Measurements from ENCODE around the gene DOCK1.
A peak's percentile ranks its signal among the peaks of the same experiment; 100 is the strongest.

Gene DOCK1

GRCh38 chr10:127414024-127414423 is 508.8 kb downstream of the DOCK1 start:
- no peak for DNase-seq

DNA sequence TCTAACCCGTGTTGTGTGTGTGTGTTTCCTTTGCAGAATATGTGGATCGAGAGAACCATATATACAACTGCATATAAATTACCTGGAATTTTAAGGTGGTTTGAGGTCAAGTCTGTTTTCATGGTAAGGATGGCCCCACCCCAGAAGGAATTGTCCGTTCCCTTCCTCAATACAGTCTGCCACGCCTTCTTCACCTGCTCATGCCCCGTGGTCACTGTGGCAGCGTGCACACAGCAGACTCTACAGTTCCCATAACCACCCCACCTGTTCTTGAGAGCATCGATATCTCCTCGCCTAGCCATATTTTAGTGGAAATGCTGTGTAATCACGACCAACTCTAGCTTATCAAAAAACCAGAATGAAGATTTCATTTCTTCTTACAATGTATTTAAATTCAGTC is 509.9 kb downstream of the DOCK1 start:
- DNase-seq: no peak

DNA sequence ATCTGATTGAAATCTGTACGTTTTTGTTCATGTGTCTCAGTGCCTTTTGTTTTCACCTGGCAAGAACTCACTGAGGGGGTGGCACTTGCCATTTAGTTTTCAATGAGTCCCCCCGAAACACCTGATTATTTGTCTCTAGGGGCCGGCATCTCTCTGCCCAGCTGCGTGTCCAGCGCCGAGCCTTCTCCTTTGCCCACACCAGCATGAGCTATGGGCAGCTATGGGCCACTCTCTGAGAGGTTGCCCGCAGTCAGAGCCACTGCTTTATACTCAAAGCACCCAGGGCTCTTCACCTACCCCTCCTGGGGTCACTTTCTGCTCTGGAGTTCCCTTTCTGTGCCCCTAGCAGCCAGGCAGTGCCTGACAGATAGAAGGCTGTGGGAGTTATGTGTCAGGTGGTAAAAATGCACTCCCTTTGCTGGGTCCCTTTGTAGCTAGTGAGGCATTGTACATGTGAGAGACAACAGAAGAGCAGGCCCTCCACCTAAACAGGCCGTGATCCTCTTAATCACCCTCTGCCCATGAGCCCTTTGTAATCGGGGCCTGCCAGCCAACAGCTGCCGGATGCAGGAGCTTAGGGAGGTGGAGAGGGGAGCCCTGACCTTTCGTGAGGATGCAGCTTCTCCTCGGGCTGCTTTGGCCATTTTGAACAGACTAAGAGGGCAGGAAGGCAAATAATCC is 510.8 kb downstream of the DOCK1 start:
- peak; percentile 2 for DNase-seq

- no peak for DNase-seq
Measured at GRCh38 chr10:127417031-127417430, 511.8 kb downstream of the DOCK1 start.

- no peak for DNase-seq
Measured at GRCh38 chr10:127417686-127418401, 512.6 kb downstream of the DOCK1 start.

GRCh38 chr10:127418536-127419168 is 513.4 kb downstream of the DOCK1 start:
- DNase-seq: no peak

- DNase-seq: no peak
Measured at GRCh38 chr10:127420138-127420684, 515.0 kb downstream of the DOCK1 start.

GRCh38 chr10:127423218-127423915 is 518.1 kb downstream of the DOCK1 start:
- DNase-seq: no peak

GRCh38 chr10:127424594-127425264 is 519.5 kb downstream of the DOCK1 start:
- DNase-seq: no peak

GRCh38 chr10:127426746-127427145 is 521.5 kb downstream of the DOCK1 start:
- no peak for DNase-seq

GRCh38 chr10:127427926-127428325 is 522.7 kb downstream of the DOCK1 start:
- no peak for DNase-seq

DNA sequence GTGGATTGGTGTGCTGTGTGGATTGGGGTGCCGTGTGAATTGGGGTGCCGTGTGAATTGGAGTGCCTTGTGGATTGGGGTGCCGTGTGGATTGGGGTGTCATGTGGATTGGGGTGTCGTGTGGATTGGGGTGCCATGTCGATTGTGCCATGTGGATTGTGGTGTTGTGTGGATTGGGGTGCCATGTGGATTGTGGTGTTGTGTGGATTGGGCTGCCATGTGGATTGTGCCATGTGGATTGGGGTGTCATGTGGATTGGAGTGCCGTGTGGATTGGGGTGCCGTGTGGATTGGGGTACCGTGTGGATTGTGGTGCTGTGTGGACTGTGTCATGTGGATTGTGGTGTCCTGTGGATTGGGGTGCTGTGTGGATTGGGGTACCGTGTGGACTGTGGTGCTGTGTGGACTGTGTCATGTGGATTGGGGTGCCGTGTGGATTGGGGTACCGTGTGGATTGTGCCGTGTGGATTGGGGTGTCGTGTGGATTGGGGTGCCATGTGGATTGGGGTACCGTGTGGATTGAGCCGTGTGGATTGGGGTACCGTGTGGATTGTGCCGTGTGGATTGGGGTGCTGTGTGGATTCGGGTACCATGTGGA is 523.3 kb downstream of the DOCK1 start:
- DNase-seq: no peak

- no peak for DNase-seq
Measured at GRCh38 chr10:127429601-127430312, 524.5 kb downstream of the DOCK1 start.

- no peak for DNase-seq
Measured at GRCh38 chr10:127431525-127431924, 526.3 kb downstream of the DOCK1 start.

- no peak for DNase-seq
Measured at GRCh38 chr10:127434006-127434405, 528.8 kb downstream of the DOCK1 start.

GRCh38 chr10:127435246-127435645 is 530.0 kb downstream of the DOCK1 start:
- DNase-seq: no peak

- no peak for DNase-seq
Measured at GRCh38 chr10:127440371-127440770, 535.1 kb downstream of the DOCK1 start.

- DNase-seq: no peak
Measured at GRCh38 chr10:127441350-127442219, 536.4 kb downstream of the DOCK1 start.

DNA sequence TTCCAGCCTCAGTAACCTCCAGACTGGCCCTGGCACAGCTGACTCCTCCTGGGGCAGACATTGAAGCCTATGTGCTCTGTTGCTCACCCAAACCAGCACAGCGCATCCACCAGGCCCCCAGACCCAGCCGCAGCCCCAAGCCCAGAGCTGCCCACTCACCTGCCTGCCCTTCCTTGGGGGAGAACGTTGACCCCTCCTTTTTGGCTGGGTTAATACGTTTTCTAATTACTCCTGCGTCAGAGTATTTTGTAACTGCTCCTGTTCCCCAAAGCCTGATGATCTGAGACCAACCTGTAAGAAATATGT is 536.9 kb downstream of the DOCK1 start:
- DNase-seq: no peak

- DNase-seq: no peak
Measured at GRCh38 chr10:127444155-127444554, 538.9 kb downstream of the DOCK1 start.

- no peak for DNase-seq
Measured at GRCh38 chr10:127447197-127447596, 542.0 kb downstream of the DOCK1 start.
